ENCODE results near the gene NLRP3.

GRCh38 chr1:247456021-247456420 lies 40.0 kb downstream of the NLRP3 start:
- TF ChIP-seq CTCF (IDR thresholded peaks at IDR 0.05 in 4 of 5, conservative IDR thresholded peaks at IDR 0.05 in 1 of 5), result no peak
- no peak for TF ChIP-seq POLR2A (IDR thresholded peaks at IDR 0.05)
